ENCODE measurements around the gene SYVN1.

The SYVN1 gene

GRCh38 chr11:65111159-65111743 lies 23.1 kb downstream of the SYVN1 start:
- no peak for DNase-seq

- DNase-seq: no peak
These were observed 23.9 kb downstream of the SYVN1 start for GRCh38 chr11:65110354-65110861.

- DNase-seq: no peak
These were observed 24.8 kb downstream of the SYVN1 start for GRCh38 chr11:65109231-65110198.

- no peak for DNase-seq
These were observed 25.7 kb downstream of the SYVN1 start for GRCh38 chr11:65108469-65109123.

- DNase-seq: no peak
These were observed 26.4 kb downstream of the SYVN1 start for GRCh38 chr11:65107751-65108468.

- no peak for DNase-seq
These were observed 27.2 kb downstream of the SYVN1 start for GRCh38 chr11:65107078-65107477.

GRCh38 chr11:65104628-65105027 lies 29.7 kb downstream of the SYVN1 start:
- no peak for DNase-seq

GRCh38 chr11:65103476-65103875 lies 30.8 kb downstream of the SYVN1 start:
- no peak for DNase-seq

- no peak for DNase-seq
These were observed 31.9 kb downstream of the SYVN1 start for GRCh38 chr11:65102142-65103095.

- DNase-seq: no peak
These were observed 33.5 kb downstream of the SYVN1 start for GRCh38 chr11:65100674-65101350.

- DNase-seq: no peak
These were observed 37.4 kb downstream of the SYVN1 start for GRCh38 chr11:65096926-65097325.

GRCh38 chr11:65095974-65096806 lies 38.1 kb downstream of the SYVN1 start, which contains the start of gene VPS51:
Gene VPS51 (plus strand): TSS chr11:65096214. CDS start chr11:65096251, 37 bp downstream.
- no peak for DNase-seq

- DNase-seq: no peak
These were observed 38.9 kb downstream of the SYVN1 start for GRCh38 chr11:65095427-65095826.

GRCh38 chr11:65090628-65091027 lies 43.7 kb downstream of the SYVN1 start:
- DNase-seq: no peak

GRCh38 chr11:65089621-65090020 lies 44.7 kb downstream of the SYVN1 start:
- no peak for DNase-seq

- DNase-seq: no peak
These were observed 46.5 kb downstream of the SYVN1 start for GRCh38 chr11:65087827-65088226.

- no peak for DNase-seq
These were observed 47.1 kb downstream of the SYVN1 start for GRCh38 chr11:65087216-65087615.

- DNase-seq: no peak
These were observed 47.5 kb downstream of the SYVN1 start for GRCh38 chr11:65086809-65087208.

GRCh38 chr11:65085446-65085845 lies 48.9 kb downstream of the SYVN1 start:
- no peak for DNase-seq
